H54 (cell line): ENCODE results near the gene PTGS2.
"Not testable (repeated sequence)": the region's sequence is repeated elsewhere in the genome, so short reads cannot be mapped to it uniquely, and the experiment has no call there.

Experiments used
- DNase-seq: peaks from one replicate; pipeline ENCODE4 v3.0.0; 2011; ENCODE audit warnings: low spot score, mixed read lengths; ENCODE audit not compliant: insufficient read length
- FAIRE-seq: peaks from 3 replicates; lab custom pipeline; 2011; peaks lifted over from hg19 to GRCh38; lab: Jason Lieb, UNC
- POLR2A ChIP-seq: IDR thresholded peaks from 2 replicates; pipeline ENCODE4 v1.6.1; 2011; ENCODE audit warnings: low read depth, mild to moderate bottlenecking, low read length

Gene PTGS2

DNA sequence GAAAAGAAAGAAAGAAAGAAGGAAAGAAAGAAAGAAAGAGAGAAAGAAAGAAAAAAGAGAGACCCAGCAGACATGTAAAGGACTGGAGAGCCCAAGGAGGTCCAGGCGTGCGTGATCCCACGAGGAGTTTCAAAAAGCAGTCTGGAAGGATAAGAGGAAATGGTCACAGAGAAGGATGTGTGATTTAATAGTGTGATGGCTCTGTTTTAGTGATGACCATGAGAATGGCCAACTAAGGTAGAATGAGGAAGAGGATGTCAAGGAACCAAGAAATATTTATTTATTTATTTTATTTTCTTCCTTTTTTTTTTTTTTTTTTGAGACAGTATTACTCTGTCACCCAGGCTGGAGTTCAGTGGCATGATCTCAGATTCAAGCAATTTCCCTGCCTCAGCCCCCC is 25.5 kb downstream of the PTGS2 start:
- TF ChIP-seq POLR2A: no peak
- FAIRE-seq: no peak
- no peak for DNase-seq

DNA sequence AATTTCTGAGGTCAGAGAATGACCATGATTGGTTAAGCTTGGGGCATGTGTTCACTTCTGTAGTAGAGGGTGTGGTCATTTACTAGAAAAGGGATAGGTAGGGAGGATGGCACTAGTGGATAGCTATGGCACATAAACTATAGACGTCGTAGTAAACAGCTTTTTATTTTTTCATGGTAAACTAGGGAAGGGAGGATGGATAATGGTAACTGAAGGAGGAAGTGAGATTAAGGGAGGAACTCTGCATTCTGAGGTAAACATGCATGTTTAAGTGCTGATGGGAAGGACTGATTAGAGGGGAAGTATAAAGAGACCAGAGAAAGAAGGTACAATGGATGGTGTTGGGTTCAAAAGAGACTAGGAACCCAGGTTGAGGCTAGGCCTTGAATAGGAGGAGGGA is 26.9 kb downstream of the PTGS2 start:
- DNase-seq (no peak), FAIRE-seq (no peak)

DNA sequence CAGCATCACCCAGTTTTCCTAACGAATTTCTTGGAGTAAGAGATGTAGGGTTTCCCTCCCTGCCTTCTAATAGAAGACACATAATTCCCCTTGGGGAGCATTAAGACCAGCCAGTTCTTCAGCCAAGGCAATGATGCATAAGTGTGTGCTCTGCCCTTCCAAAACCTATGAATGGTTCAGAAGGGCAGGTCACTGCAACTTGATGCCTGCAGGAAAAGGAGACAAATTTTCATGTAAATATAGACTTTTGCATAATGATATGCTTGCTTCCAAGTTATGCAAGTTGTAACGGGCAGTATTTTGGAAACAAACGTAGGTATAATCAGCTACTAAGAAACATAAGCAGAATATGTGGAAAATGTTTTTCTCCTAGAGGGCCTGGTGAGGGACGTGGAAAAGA is 31.6 kb downstream of the PTGS2 start:
- no peak for TF ChIP-seq POLR2A
- DNase-seq: no peak
- FAIRE-seq: no peak

More for the DNA sequence above, 26.9 kb downstream of the PTGS2 start:
- no peak for TF ChIP-seq POLR2A

DNA sequence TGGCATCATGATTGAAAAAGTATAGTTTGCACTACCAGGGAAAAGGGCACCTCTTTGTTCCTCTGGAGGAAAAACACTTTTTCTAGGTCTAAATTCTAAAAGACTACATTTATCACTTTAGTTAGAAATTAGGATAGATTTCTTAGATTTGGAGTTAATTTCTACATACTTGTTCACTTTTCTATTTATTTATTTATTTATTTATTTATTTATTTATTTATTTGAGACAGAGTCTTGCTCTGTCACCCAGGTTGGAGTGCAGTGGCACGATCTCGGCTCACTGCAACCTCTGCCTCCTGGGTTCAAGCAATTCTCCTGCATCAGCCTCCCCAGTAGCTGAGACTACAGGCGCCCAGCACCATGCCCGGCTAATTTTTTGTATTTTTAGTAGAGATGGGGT is 32.2 kb downstream of the PTGS2 start:
- DNase-seq, FAIRE-seq: not testable (repeated sequence)

DNA sequence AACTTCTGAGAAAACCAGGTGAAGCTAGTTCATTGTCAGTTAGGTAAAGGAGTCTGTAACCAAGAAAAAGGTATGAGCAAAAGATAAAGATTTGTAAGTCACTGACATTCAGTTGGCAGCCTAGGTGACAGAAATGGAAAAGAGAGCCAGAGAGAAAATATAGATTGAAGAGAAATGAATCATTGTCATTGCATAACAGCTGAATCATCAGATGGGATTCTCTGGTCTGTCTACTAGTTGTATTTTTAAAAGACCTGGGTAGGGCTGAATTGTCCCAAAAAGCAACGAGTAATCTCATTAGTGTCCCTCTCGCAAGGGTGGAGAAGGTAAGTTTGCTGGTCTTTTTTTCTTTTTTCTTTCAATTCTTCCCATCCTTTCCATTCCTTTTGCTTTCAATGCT is 36.6 kb downstream of the PTGS2 start:
- FAIRE-seq: no peak
- no peak for DNase-seq
- no peak for TF ChIP-seq POLR2A

DNA sequence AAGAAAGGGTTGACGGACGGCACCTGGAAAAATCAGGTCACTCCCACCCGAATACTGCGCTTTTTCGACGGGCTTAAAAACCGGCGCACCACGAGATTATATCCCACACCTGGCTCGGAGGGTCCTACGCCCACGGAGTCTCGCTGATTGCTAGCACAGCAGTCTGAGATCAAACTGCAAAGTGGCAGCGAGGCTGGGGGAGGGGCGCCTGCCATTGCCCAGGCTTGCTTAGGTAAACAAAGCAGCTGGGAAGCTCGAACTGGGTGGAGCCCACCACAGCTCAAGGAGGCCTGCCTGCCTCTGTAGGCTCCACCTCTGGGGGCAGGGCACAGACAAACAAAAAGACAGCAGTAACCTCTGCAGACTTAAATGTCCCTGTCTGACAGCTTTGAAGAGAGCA is 42.7 kb downstream of the PTGS2 start:
- not testable (repeated sequence) for DNase-seq, FAIRE-seq

DNA sequence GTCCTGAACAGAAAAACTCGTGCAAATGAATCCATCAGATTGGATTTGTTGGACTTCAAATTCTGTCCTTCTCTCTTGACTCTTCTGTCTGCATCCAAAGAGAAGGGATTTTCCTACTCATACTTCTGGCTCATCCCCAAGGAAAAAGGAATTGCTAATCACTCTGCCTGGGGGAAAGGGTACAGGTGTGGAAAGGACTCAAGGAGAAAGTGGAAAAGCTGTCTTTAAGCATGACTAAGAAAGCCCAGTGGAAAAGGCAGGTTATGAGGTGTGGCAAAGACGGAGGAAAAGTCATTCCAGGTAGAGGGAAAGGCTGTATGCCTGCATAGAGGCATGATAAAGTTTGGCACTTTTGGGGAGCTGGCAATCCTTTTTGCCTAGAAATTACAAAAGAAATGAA is 43.4 kb downstream of the PTGS2 start:
- no peak for DNase-seq
- TF ChIP-seq POLR2A: no peak

DNA sequence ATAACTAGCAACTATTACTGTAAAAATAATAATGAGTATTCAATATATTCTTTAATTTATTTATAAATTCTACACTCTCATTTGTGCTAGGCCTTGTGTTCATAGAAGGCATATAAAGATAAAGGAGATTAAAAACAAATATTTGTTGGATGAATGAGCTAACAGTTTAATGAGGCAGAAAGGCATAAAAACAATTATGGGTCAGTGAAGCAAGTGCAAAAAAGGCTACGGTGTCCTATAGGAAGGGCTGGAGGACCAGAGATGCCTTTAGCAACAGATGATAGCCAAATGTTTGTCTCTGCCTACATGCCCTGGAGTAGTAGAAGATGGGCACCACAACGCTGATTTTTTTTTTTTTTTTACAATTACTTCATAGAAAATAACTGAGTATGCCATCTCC is 45.7 kb downstream of the PTGS2 start:
- DNase-seq (no peak), FAIRE-seq (no peak)
- TF ChIP-seq POLR2A: no peak

More for the DNA sequence above, 43.4 kb downstream of the PTGS2 start:
- no peak for FAIRE-seq

DNA sequence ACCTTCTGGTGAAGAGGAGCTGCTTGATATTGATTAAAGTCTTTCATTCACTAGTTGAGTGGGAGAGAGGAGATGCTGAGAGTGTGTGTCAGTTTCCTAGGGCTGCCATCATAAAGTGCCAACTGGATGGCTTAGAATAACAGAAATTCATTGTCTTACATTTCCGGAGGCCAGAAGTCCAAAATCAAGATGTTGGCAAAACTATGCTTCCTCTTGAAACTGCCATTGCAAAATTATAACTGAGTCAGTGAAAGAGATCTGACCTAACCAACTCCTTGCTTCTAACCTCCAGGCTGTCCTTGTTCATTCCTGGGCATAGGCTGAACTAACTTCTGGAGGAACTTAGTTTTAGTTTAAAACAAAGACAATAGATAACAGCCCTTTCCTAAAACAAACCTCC is 47.1 kb downstream of the PTGS2 start:
- DNase-seq: no peak
- no peak for FAIRE-seq
- TF ChIP-seq POLR2A: no peak

DNA sequence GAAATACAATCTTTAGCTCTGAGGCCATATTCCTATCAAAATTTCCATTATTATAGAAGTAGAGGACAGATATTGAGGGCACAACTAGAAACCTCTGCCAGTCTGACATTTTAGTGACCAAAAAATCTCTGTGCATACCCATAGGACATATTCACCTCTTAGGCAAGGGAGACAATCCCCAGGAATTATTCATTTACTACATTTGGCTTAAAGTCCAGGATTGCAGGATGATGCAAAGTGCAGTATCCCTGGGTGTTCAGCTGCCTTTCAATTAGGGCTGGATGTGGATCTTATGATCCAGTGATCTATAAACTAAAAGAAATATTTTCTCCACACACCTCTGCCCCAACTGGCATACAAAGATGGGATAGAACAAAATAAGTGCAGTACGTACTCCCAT is 50.9 kb downstream of the PTGS2 start:
- FAIRE-seq (no peak), DNase-seq (no peak)
- TF ChIP-seq POLR2A: no peak

DNA sequence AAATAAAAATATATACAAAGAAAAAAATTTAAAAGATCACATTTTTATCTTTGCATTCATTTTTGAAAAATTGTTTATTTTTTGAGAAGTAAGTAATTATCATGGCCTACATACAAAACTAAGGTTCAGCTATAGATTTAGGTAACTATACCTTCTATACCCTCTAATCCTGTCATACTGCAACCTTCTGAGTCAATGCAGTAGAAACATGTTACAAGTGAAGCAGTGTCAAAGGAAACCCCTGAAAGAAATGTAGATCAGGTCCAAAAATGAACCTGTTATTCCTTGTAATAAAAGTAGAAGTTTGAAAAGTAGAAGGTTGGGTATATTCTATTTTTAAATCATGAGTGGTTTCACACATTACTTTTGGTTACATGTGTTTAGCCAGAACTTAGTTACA is 51.3 kb downstream of the PTGS2 start:
- no peak for FAIRE-seq
- DNase-seq: no peak
- TF ChIP-seq POLR2A: no peak

DNA sequence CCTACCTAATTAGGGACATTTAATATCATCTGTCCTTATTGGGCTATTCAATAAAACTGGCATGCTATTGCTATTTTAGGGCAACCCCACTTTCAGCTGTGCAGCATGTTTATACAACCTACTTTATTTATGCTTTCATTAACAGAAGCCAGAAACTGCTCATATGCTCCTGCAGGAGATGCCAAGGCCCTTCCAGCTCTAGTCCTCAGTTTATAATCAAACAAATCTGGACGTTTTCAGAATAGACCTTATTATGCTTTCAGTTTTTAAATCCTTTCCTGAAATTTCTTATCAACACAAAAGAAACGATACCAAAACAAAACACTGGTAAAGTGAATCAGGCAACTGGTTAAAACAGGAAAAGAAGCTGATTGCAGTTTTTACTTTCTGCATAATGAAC is 53.2 kb downstream of the PTGS2 start:
- no peak for TF ChIP-seq POLR2A
- DNase-seq (no peak), FAIRE-seq (no peak)

DNA sequence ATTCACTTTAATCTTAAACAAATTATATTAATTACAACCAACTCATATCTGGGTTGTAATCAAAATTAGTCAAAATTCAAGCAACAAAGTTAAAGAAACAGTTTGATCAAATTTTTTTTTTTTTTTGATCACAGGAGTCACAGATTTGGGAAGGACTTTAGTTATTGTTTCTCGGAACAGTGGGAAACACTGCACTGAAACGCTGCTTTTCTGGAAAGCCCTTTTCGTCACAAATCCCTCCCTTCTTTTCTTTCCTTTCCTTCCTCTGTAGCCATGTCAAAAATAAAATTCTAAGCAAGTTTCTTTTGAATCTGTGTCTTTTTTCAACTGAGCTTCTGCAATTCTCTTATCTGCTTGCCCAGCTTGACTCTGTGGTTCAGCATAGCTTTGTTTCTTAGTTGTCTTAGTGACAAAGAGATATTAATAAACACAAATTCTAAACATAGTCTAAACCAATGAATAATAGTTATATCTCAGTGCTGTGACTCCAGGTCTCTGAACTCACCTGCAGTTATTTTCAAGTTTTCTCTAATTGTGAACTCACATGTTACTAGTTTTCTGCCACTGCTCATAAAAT is 53.8 kb downstream of the PTGS2 start:
- no peak for TF ChIP-seq POLR2A
- no peak for DNase-seq
- no peak for FAIRE-seq

DNA sequence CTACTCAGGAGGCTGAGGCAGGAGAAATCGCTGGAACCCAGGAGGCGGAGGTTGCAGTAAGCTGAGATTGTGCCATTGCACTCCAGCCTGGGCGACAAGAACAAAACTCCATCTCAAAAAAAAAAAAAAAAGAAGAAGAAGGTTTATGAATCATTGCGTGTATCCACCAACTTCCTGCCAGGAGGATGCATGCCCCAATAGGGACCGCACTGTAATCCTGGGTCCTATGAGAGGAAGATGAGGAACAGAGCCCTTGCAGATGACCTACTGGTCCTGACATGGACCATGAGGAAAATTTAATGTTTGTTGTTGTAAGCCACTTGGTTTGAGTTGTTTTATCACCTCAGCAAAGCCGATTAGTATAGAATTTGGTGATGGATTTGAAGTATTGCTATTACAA is 56.7 kb downstream of the PTGS2 start:
- no peak for FAIRE-seq
- no peak for DNase-seq
- TF ChIP-seq POLR2A: no peak
